Ectodermal cell (in vitro differentiated cells): ENCODE data around the gene ZNF326. TPM values are rescaled to one million over a fixed set of nuclear protein-coding genes. Genes with fewer than 3 reads are reported as not detected.

Experiments used
- H3K27ac ChIP-seq: 2 replicates; pipeline ENCODE4 v1.7.0; 2013; ENCODE audit warnings: mild to moderate bottlenecking, low read depth, low read length; ENCODE audit not compliant: insufficient read depth, poor library complexity, severe bottlenecking
- H3K27me3 ChIP-seq: 2 replicates; pipeline ENCODE4 v1.7.0; 2013; ENCODE audit warnings: mild to moderate bottlenecking, low read length; ENCODE audit not compliant: insufficient read depth, control insufficient read depth, poor library complexity, severe bottlenecking
- H3K36me3 ChIP-seq: one replicate; pipeline ENCODE4 v1.7.0; 2013; ENCODE audit warnings: low read length; ENCODE audit not compliant: control insufficient read depth, insufficient read depth
- H3K4me1 ChIP-seq: one replicate; pipeline ENCODE4 v1.7.0; 2013; ENCODE audit warnings: low read length; ENCODE audit not compliant: control insufficient read depth, insufficient read depth
- H3K4me3 ChIP-seq: 2 replicates; pipeline ENCODE4 v1.7.0; 2013; ENCODE audit warnings: low read depth, low read length, control low read depth; ENCODE audit not compliant: insufficient read depth
- H3K9me3 ChIP-seq: 2 replicates; pipeline ENCODE4 v1.7.0; 2013; ENCODE audit warnings: mild to moderate bottlenecking, low read length, moderate library complexity; ENCODE audit not compliant: control insufficient read depth
- WGBS, 2 experiments: methylation state at CpG; one replicate each; pipeline ENCODE4 v1.1.7; 2013; ENCODE audit warnings: missing lambda C conversion rate in 2 of 2; 5-methylcytosine and 5-hydroxymethylcytosine counted together
- polyA plus RNA-seq, 4 experiments: library from polyadenylated mRNA; stranded (reverse); fragments of 50-300 nt; gene quantifications; one replicate each; pipeline ENCODE4 v1.2.3, GENCODE V29; 2013

ZNF326 gene, protein sequence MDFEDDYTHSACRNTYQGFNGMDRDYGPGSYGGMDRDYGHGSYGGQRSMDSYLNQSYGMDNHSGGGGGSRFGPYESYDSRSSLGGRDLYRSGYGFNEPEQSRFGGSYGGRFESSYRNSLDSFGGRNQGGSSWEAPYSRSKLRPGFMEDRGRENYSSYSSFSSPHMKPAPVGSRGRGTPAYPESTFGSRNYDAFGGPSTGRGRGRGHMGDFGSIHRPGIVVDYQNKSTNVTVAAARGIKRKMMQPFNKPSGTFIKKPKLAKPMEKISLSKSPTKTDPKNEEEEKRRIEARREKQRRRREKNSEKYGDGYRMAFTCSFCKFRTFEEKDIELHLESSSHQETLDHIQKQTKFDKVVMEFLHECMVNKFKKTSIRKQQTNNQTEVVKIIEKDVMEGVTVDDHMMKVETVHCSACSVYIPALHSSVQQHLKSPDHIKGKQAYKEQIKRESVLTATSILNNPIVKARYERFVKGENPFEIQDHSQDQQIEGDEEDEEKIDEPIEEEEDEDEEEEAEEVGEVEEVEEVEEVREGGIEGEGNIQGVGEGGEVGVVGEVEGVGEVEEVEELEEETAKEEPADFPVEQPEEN
- polyA plus RNA-seq (2013, experiment 1 of 4): 63.4 TPM
- polyA plus RNA-seq (2013, experiment 2 of 4): 58.3 TPM
- 38.7 TPM for polyA plus RNA-seq (2013, experiment 3 of 4)
- polyA plus RNA-seq (2013, experiment 4 of 4): 45.1 TPM

DNA sequence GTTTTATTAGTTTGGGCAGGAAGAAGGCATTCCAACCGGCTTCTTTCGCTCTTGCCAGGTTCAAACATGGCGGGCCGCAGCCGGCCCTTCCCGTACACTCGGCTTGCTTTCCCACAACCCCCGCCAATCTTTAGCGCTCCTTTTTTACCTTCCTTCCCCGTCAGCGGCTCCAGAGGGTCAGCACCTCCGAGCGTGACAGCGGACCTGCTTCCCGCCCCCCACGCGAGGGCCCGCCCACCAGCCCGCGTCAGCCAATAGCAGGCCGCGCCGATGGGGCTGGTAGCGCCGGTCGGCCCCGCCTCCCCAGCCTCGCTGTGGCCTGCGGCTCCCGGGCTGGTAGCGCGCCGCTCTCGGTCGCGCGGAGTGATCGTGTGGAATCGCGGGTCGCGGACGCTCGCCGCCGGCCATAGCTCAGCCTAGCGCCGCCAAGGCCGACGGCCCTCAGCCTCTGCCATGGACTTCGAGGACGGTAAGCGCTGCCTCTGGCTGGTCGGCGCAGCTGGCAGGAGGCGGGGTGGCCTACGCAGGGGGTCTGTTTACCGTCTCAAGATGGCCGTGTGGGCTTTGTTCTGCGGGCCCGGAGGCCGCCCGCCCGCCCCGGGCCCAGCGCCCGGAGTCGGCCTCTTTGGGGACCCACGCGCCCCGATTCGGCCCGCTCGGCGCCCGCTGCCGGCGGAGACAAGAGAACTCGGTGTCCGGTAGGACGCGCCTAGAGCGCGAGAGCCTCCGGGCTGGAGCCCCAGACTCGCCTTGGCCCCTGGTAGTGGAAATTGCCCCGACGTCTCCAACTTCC, at the start of gene ZNF326:
Gene ZNF326 (plus strand): TSS at position 306 of the 793 bp plus-strand sequence. CDS start 148 bp downstream, at position 454.
- H3K4me3 ChIP-seq: peak within 1 kb of the TSS; percentile 95
- 0% methylated on average over 88 of the region's 88 CpGs for WGBS, 2 experiments
- no peaks in the 10 kb centered on the region for H3K27me3 ChIP-seq
- H3K36me3 ChIP-seq: peaks cover 3% of the 10 kb centered on the region
- peak within 1 kb of the TSS; percentile 97 for H3K27ac ChIP-seq
- no peaks in the 10 kb centered on the region for H3K9me3 ChIP-seq
- H3K4me1 ChIP-seq: peaks cover 9% of the 10 kb centered on the region

DNA sequence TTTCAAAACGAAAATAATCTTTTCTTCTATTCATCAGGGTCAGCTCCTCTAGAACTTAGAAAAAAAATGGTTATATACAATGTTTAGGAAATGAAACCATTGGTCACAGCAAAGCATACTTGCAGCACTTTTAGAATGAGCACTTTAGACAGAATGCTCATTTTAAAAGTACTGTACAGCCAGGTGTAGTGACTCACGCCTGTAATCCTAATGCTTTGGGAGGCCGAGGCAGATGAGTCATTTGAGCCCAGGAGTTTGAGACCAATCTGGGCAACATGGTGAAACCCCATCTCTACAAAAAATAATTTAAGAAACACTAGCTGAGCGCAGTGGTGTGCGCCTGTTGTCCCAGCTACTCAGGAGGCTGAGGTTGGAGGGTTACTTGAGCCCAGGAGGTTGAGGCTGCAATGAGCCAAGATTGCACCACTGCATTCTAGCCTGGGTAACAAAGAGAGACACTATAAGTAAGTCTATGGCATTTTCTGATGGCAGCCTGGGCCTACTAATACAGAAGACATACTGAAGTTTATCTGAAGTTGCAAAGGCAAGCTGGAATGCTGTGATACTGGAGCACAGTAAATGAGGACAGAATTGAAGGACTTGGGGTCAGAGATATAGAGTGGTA, 48.9 kb upstream of the ZNF326 start:
- H3K27ac ChIP-seq: no peak overlapping the region
- H3K9me3 ChIP-seq: no peaks in the 10 kb centered on the region
- H3K4me1 ChIP-seq: peaks cover 12% of the 10 kb centered on the region
- H3K27me3 ChIP-seq: no peaks in the 10 kb centered on the region
- 86 to 96% methylated on average over 4 to 5 of the region's 5 CpGs for WGBS, 2 experiments
- no peak overlapping the region for H3K4me3 ChIP-seq
- H3K36me3 ChIP-seq: no peaks in the 10 kb centered on the region

DNA sequence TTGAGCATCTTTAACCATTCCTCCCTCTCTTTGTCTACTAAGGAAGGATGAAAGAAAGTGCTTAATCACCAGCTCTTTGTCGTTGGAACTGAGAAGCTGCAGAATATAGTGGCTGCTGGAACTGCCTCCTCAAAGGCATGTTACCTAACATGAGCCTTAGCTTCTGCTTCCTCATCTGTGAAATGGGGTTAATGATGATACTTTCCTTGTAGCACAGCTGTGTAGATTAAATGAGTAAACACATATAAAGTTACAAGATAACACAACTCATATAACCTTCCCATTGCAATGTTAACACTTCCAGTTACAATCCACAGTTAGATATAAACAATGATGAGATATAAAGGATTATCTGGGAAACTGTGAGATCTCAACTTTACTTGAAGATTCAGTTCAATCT, 48.4 kb upstream of the ZNF326 start:
- H3K27ac ChIP-seq: no peak overlapping the region
- H3K9me3 ChIP-seq: no peaks in the 10 kb centered on the region
- no peak overlapping the region for H3K4me3 ChIP-seq
- 14 to 61% methylated on average over 1 of the region's 1 CpG for WGBS, 2 experiments
- H3K36me3 ChIP-seq: no peaks in the 10 kb centered on the region
- peaks cover 11% of the 10 kb centered on the region for H3K4me1 ChIP-seq
- H3K27me3 ChIP-seq: no peaks in the 10 kb centered on the region

DNA sequence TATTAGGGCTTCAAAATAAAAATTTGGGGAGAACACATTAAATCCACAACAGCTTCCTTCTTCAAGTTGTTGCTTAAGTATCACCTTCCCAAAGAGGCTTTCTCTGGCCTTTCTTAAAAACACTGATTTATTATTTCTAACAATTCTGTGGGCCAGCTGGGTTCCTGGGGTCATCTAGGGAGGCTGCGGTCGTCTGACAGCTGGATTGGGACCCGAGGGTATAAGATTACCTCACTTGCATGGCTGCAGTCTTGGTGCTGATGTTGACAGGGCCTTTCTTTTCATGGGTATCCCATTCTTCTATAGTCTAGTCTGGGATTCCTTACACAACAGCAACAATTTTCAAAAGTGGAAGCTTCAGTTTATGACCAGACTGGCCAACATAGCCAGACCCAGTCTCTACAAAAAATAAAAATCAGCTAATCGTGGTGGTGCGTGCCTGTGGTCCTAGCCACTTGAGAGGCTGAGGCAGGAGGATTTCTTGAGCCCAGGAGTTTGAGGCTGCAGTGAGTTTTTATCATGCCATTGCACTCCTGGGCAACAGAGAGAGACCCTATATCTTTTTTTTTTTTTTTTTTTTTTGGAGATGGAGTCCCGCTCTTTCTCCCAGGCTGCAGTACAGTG, 46.1 kb upstream of the ZNF326 start:
- no peaks in the 10 kb centered on the region for H3K27me3 ChIP-seq
- 89 to 90% methylated on average over 6 of the region's 6 CpGs for WGBS, 2 experiments
- H3K4me3 ChIP-seq: no peak overlapping the region
- no peaks in the 10 kb centered on the region for H3K9me3 ChIP-seq
- peaks cover under 1% of the 10 kb centered on the region for H3K4me1 ChIP-seq
- no peak overlapping the region for H3K27ac ChIP-seq
- no peaks in the 10 kb centered on the region for H3K36me3 ChIP-seq

DNA sequence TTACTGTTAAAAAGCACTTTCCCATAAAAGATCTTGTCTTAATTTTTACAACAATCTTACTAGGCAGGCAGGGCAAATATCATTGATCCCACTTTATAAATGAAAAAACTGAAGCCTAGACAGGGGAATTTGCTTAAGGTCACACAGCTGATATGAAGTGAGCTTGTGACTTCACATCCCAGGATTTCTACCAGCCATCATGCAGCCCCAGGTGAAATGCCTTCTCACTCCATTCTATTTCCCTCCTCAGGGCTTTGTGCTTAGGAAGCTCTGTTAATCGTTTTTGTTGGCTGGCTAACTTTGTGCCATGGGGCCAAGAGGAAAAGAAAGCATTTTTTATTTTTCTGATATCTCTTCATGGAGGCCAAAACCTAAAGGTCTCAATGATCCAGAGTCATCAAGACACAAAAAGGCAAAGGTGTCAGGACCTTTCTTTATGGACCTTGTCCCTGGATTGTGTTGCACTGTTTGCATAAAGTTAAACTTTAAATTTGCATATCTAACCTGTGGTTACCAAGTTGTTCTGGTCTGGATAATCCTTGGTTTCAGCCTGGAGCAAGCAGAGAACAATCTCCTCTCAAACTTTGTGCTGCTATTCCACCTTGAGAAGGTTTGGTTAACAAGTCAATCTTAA, 44.8 kb upstream of the ZNF326 start:
- no peak overlapping the region for H3K4me3 ChIP-seq
- no peaks in the 10 kb centered on the region for H3K27me3 ChIP-seq
- no peak overlapping the region for H3K27ac ChIP-seq
- H3K36me3 ChIP-seq: no peaks in the 10 kb centered on the region
- no peaks in the 10 kb centered on the region for H3K4me1 ChIP-seq
- no peaks in the 10 kb centered on the region for H3K9me3 ChIP-seq
- WGBS, 2 experiments: 23 to 45% methylated on average over 1 of the region's 1 CpG

DNA sequence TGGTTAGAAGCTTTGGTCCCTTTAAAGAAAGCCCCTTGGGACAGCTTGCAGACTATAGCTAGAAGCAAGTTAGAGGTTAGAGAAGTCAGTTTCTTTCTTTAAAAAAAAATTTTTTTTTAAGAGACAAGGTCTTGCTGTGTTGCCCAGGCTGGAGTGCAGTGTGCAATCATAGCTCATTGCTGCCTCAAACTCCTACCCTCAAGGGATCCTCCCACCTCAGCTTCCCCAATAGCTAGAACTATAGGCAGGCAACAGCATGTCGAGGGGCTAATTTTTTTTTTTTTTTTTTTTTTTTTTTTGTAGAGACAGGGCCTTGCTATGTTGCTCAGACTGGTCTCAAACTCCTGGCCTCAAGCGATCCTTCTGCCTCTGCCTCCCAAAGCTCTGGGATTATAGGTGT, 44.2 kb upstream of the ZNF326 start:
- no peak overlapping the region for H3K27ac ChIP-seq
- no peaks in the 10 kb centered on the region for H3K4me1 ChIP-seq
- WGBS, 2 experiments: 89 to 97% methylated on average over 1 to 2 of the region's 2 CpGs
- H3K36me3 ChIP-seq: no peaks in the 10 kb centered on the region
- H3K4me3 ChIP-seq: no peak overlapping the region
- no peaks in the 10 kb centered on the region for H3K27me3 ChIP-seq
- H3K9me3 ChIP-seq: no peaks in the 10 kb centered on the region

DNA sequence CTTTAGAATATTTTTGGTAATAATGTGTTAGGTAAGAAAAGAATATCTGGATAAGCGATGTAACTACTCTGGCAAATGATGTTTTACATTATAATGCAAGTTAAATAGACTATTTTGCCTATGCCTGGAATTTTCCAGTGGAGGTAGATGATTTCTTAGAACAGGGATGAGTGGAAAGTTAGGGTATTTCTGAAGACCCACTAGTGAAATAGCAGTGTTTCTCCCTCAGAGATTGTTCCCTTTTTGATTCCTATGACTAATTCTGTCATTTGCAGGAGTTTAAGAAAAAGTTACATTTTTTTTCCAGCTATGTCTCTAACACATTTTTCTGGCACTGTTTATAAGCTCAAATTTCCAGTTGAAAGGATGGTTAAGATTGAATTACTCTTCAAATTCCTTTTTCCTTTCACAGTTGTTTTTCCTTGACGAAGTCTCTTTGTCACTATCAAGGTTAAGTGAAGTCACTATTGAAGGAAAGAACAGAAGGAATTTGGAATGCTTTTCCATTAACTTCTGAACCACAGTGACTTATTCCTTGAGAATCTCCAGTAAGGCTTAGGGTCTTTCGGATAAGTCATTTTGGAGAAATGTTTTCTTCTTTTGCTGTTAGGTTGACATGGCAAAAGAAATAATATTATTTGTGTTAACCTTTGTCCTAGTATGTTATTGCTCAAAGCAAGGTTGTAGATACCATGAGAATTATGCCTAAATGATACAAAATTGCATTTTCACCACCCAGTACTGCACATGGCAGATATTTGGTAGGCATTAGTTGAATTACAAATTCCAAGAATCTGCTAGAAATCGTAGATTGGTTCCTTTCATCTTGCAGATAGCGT, 42.9 kb upstream of the ZNF326 start:
- H3K36me3 ChIP-seq: no peaks in the 10 kb centered on the region
- H3K27ac ChIP-seq: no peak overlapping the region
- no peaks in the 10 kb centered on the region for H3K4me1 ChIP-seq
- no peaks in the 10 kb centered on the region for H3K9me3 ChIP-seq
- 87 to 91% methylated on average over 5 of the region's 5 CpGs for WGBS, 2 experiments
- no peak overlapping the region for H3K4me3 ChIP-seq
- H3K27me3 ChIP-seq: no peaks in the 10 kb centered on the region

DNA sequence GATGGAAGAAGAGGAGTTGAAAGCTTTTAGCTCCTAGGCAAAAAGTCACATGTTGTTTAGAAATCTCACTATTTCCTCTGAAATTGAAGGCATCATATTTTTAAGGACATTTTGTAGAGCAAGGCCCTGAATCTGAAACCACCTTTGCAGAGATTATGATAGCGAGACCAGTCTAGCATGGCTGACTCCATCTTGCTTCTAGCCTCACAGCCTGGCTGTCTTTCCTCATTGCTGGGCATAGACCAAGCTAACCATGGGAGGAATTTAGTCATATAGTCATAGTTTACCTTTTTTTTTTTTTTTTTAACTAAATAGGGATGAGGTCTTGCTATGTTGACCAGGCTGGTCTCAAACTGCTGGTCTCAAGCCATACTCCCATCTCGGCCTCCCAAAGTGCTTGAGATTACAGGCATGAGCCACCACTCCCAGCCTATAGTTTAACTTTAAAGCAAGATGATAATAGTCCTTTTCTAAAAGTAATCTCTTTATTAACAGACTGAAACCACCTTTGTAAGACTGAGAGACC, 42.2 kb upstream of the ZNF326 start:
- WGBS, 2 experiments: 95 to 98% methylated on average over 2 of the region's 2 CpGs
- no peaks in the 10 kb centered on the region for H3K27me3 ChIP-seq
- no peak overlapping the region for H3K4me3 ChIP-seq
- no peak overlapping the region for H3K27ac ChIP-seq
- no peaks in the 10 kb centered on the region for H3K36me3 ChIP-seq
- H3K4me1 ChIP-seq: no peaks in the 10 kb centered on the region
- H3K9me3 ChIP-seq: no peaks in the 10 kb centered on the region
